K562 (cell line): Measurements from ENCODE around the gene HK2. TPM values are rescaled to one million over a fixed set of nuclear protein-coding genes. Genes with fewer than 3 reads are reported as not detected.

Experiments used
- ATAC-seq: fragments of 200-7000 bp; cut with Tn5 transposase; 3 replicates; pipeline ENCODE4 v1.9.1; 2020; ENCODE audit warnings: moderate library complexity
- BruUV-seq: library from RNA; stranded (reverse); fragments of 400-500 nt; replicated peaks from 2 replicates; lab custom pipeline; 2021; lab: Mats Ljungman, UMichigan
- CTCF ChIA-PET: fragments of 300-600 bp; formaldehyde crosslinking; extraction: SDS; loops from one replicate; lab custom pipeline; 2021; ENCODE audit warnings: low intra/inter-chr PET ratio; lab: Yijun Ruan, JAX
- POLR2A ChIA-PET: fragments of 300-600, 350-650 bp; sonication (Branson Sonifier 250); formaldehyde crosslinking; extraction: SDS; loops from one replicate; lab custom pipeline; 2021; ENCODE audit warnings: antibody characterized with exemption, inconsistent platforms; lab: Yijun Ruan, JAX
- DNase-seq, 4 experiments: peaks; one replicate each; pipeline versions ENCODE4 v3.0.0 to v3.0.0-alpha.2; 2011 to 2018; ENCODE audit warnings: low spot score in 3 of 4, mixed read lengths in 3 of 4; ENCODE audit errors: extremely low read depth in 1 of 4
- FAIRE-seq: peaks from 2 replicates; lab custom pipeline; 2011; peaks lifted over from hg19 to GRCh38; lab: Jason Lieb, UNC
- H2AFZ ChIP-seq: 2 replicates; pipeline ENCODE4 v1.6.0; 2011; ENCODE audit warnings: low read depth, low read length, control low read depth, inconsistent platforms
- H3K27ac ChIP-seq: fragments of 200-600 bp; 3 replicates; pipeline ENCODE4 v1.8.0; 2011; ENCODE audit warnings: low read depth, mild to moderate bottlenecking, control low read depth, inconsistent platforms, low read length, moderate library complexity, mixed read lengths; ENCODE audit errors: extremely low read depth
- H3K27me3 ChIP-seq, 2 experiments: fragments of 300-600 bp in 1 of 2; 2 replicates in 1 of 2; 3 replicates in 1 of 2; pipeline versions ENCODE4 v1.6.0 to v1.8.0; 2011; ENCODE audit warnings: inconsistent platforms in 2 of 2, low read length in 2 of 2, mild to moderate bottlenecking in 1 of 2, mixed read lengths in 1 of 2, moderate library complexity in 1 of 2; ENCODE audit not compliant: control insufficient read depth in 2 of 2, insufficient read depth in 2 of 2
- H3K36me3 ChIP-seq: fragments of 300-600 bp; 3 replicates; pipeline ENCODE4 v1.8.0; 2011; ENCODE audit warnings: mild to moderate bottlenecking, low read length, inconsistent platforms; ENCODE audit not compliant: control insufficient read depth, insufficient read depth
- H3K4me1 ChIP-seq, 2 experiments: fragments of 200-600 bp in 1 of 2; replicated peaks in 1 of 2; 2 replicates in 1 of 2; 3 replicates in 1 of 2; pipeline versions ENCODE4 v1.5.1 to v1.8.0; 2011; ENCODE audit warnings: inconsistent platforms in 2 of 2, low read length in 2 of 2, mild to moderate bottlenecking in 1 of 2, mixed read lengths in 1 of 2, moderate library complexity in 1 of 2; ENCODE audit not compliant: control insufficient read depth in 2 of 2, insufficient read depth in 2 of 2
- H3K4me2 ChIP-seq: 2 replicates; pipeline ENCODE4 v1.6.1; 2011; ENCODE audit warnings: low read length, control low read depth, inconsistent platforms, mixed read lengths; ENCODE audit not compliant: insufficient read depth
- H3K4me3 ChIP-seq: fragments of 200-600 bp; sonication (generic), shearing (Covaris generic); 2 replicates; pipeline ENCODE4 v1.5.1; 2016; ENCODE audit warnings: control low read depth, inconsistent platforms
- H3K79me2 ChIP-seq: fragments of 200-600 bp; 3 replicates; pipeline ENCODE4 v1.8.0; 2011; ENCODE audit warnings: low read length, inconsistent platforms; ENCODE audit not compliant: control insufficient read depth, insufficient read depth
- H3K9ac ChIP-seq, 2 experiments: 2 replicates each; pipeline versions ENCODE4 v1.6.0 to v1.6.1; 2011; ENCODE audit warnings: low read depth in 2 of 2, low read length in 2 of 2, control low read depth in 1 of 2, inconsistent platforms in 1 of 2, mild to moderate bottlenecking in 1 of 2, mixed read lengths in 1 of 2; ENCODE audit not compliant: insufficient read depth in 1 of 2
- H3K9me1 ChIP-seq: one replicate; pipeline ENCODE4 v1.6.0; 2011; ENCODE audit warnings: inconsistent platforms, mild to moderate bottlenecking, low read length, moderate library complexity; ENCODE audit not compliant: control insufficient read depth, insufficient read depth
- H3K9me3 ChIP-seq: replicated peaks from 2 replicates; pipeline ENCODE4 v1.5.1; 2011; ENCODE audit warnings: low read depth, low read length, inconsistent platforms; ENCODE audit not compliant: control insufficient read depth, insufficient read depth
- H4K20me1 ChIP-seq: replicated peaks from 2 replicates; pipeline ENCODE4 v1.6.1; 2011; ENCODE audit warnings: low read length, inconsistent platforms, mixed read lengths; ENCODE audit not compliant: control insufficient read depth, insufficient read depth
- MAFF ChIP-seq: IDR thresholded peaks from 2 replicates; pipeline ENCODE4 v1.6.1; 2012; ENCODE audit warnings: low read length, improper control_type of control experiment
- NRF1 ChIP-seq, 2 experiments: fragments of 450-650 bp; IDR thresholded peaks in 1 of 2; conservative IDR thresholded peaks in 1 of 2; 2 replicates each; pipeline ENCODE4 v1.6.1; 2014; ENCODE audit warnings: mild to moderate bottlenecking in 2 of 2
- ZNF76 ChIP-seq: fragments of 250-450 bp; sonication (Bioruptor Pico); IDR thresholded peaks from 2 replicates; pipeline ENCODE4 v1.4.0; 2020; ENCODE audit warnings: mild to moderate bottlenecking, moderate library complexity, borderline replicate concordance
- WGBS: fragments of 100-300 bp; shearing (Covaris generic); methylation state at CpG from one replicate; pipeline ENCODE4 v1.1.6; 2016; ENCODE audit warnings: low coverage, mixed read lengths; ENCODE audit not compliant: insufficient coverage; ENCODE audit errors: missing lambda C conversion rate; 5-methylcytosine and 5-hydroxymethylcytosine counted together
- in situ Hi-C: fragments of 300-500 bp; cut with MboI; formaldehyde crosslinking; loops from 4 replicates; pipeline ENCODE4 v1.15.0; 2018; ENCODE audit warnings: inconsistent platforms, mixed read lengths
- intact Hi-C: fragments of 100-400 bp; cut with micrococcal nuclease; formaldehyde crosslinking; loops from 2 replicates; pipeline ENCODE4 v1.14.2; 2022
- polyA plus RNA-seq, 8 experiments: library from polyadenylated mRNA; depleted of rRNA in 4 of 8; stranded (reverse) in 5 of 8; unstranded in 3 of 8; fragments of >200 nt; fragmentation: Nextera tagmentation in 2 of 8; fragmentation: Illumina TruSeq in 1 of 8; extraction: Ambion mirVana in 2 of 8; extraction: Trizol in 1 of 8; gene quantifications; 2 replicates each; pipeline versions ENCODE4 v1.2.1 to v1.2.3, GENCODE V29; 2011 to 2014; ENCODE audit warnings: inconsistent platforms in 1 of 8, missing spikeins in 1 of 8
- total RNA-seq, 7 experiments: library from RNA; depleted of rRNA in 6 of 7; stranded (reverse); fragments of >200 nt in 6 of 7; fragmentation: Illumina TruSeq in 2 of 7; extraction: Trizol in 2 of 7; gene quantifications; 2 replicates each; pipeline versions ENCODE4 v1.2.1 to v1.2.3, GENCODE V29; 2011 to 2021; ENCODE audit warnings: low replicate concordance in 1 of 7
- TF ChIP-seq, protein P1 (sequence below): fragments of 200-400 bp; formaldehyde crosslinking; IDR thresholded peaks from 2 replicates; pipeline ENCODE4 v1.6.1; 2017; ENCODE audit warnings: mild to moderate bottlenecking, low read depth, low read length, moderate library complexity
- TF ChIP-seq, protein P2 (sequence below): fragments of 250-450 bp; sonication (Bioruptor Pico); IDR thresholded peaks from 2 replicates; pipeline ENCODE4 v1.5.0; 2020; ENCODE audit warnings: mild to moderate bottlenecking, borderline replicate concordance

The HK2 gene
- total and polyA plus RNA-seq, 9 of the 15 experiments (the other 6 are each of a cell fraction or from before 2014, with no cell fraction given): 4.7 to 56.0 (median 19.9) TPM

DNA sequence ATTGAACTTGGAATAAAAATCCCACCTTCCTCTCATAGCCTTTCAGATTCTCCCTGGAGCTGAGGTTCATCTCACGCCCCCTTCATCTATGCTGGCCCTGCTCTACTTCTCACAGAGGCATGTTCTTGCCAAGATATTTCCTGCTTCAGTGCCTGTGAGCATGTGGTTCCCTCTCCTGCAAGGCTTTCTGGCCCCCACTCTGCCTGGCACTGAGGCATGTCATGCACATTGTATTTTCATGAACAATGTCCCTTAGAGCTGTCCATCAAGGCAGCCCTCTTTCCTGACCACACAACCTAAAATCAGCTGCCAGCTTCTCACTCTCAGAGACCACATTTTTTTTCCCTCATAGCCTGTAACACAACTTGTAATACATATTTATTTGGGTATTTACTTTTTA is 18.0 kb upstream of the HK2 start:
- 0% methylated on average over 1 of the region's 1 CpG for WGBS
- CTCF ChIA-PET: no interaction called here
- Histone ChIP-seq H3K4me2 (no peak overlapping the region), H3K27me3 (peaks cover 7 to 18% of the 10 kb centered on the region in 2 experiments; a peak in 4 of 5 replicates), H3K27ac (no peak overlapping the region), H3K9ac (no peak overlapping the region), H3K36me3 (no peaks in the 10 kb centered on the region), H3K9me1 (no peaks in the 10 kb centered on the region), H3K9me3 (no peaks in the 10 kb centered on the region), H3K4me3 (no peak overlapping the region), H2AFZ (no peak overlapping the region)
- no peak for DNase-seq
- intact Hi-C loops: no loop called here
- FAIRE-seq: no peak
- BruUV-seq: no TSS peak
- TF ChIP-seq NRF1 (conservative IDR thresholded peaks at IDR 0.05 in 1 of 2, IDR thresholded peaks at IDR 0.05 in 1 of 2) (no peak), MAFF (no peak), ZNF76 (no peak)
- TF ChIP-seq, protein P1, sequence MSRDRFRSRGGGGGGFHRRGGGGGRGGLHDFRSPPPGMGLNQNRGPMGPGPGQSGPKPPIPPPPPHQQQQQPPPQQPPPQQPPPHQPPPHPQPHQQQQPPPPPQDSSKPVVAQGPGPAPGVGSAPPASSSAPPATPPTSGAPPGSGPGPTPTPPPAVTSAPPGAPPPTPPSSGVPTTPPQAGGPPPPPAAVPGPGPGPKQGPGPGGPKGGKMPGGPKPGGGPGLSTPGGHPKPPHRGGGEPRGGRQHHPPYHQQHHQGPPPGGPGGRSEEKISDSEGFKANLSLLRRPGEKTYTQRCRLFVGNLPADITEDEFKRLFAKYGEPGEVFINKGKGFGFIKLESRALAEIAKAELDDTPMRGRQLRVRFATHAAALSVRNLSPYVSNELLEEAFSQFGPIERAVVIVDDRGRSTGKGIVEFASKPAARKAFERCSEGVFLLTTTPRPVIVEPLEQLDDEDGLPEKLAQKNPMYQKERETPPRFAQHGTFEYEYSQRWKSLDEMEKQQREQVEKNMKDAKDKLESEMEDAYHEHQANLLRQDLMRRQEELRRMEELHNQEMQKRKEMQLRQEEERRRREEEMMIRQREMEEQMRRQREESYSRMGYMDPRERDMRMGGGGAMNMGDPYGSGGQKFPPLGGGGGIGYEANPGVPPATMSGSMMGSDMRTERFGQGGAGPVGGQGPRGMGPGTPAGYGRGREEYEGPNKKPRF: no peak
- TF ChIP-seq, protein P2, sequence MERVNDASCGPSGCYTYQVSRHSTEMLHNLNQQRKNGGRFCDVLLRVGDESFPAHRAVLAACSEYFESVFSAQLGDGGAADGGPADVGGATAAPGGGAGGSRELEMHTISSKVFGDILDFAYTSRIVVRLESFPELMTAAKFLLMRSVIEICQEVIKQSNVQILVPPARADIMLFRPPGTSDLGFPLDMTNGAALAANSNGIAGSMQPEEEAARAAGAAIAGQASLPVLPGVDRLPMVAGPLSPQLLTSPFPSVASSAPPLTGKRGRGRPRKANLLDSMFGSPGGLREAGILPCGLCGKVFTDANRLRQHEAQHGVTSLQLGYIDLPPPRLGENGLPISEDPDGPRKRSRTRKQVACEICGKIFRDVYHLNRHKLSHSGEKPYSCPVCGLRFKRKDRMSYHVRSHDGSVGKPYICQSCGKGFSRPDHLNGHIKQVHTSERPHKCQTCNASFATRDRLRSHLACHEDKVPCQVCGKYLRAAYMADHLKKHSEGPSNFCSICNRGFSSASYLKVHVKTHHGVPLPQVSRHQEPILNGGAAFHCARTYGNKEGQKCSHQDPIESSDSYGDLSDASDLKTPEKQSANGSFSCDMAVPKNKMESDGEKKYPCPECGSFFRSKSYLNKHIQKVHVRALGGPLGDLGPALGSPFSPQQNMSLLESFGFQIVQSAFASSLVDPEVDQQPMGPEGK (CRISPR knock-in tag): no peak
- TF ChIP-seq, all 486 proteins: peak for 0
- ATAC-seq: no peak
- POLR2A ChIA-PET: interaction anchor here (1.2 kb wide), 1 partner anchor 65 kb away, joined by 6 read pairs; no protein-coding TSS in a partner anchor
- in situ Hi-C loops: no loop called here
- Histone ChIP-seq H3K79me2 (no peaks in the 10 kb centered on the region), H3K4me1 (no peaks in the 10 kb centered on the region), H4K20me1 (no peaks in the 10 kb centered on the region)
